Activated CD4-positive, alpha-beta T cell treated with anti-CD3 and anti-CD28 coated beads, Interleukin-10, Interleukin-2, amounts not matched to agents 100 ng/mL and 50 ng/mL, durations not matched to agents 16 hours and 8 hours (primary cell): ENCODE measurements around the gene ANKRD11.
"Not testable (repeated sequence)": the region's sequence is repeated elsewhere in the genome, so short reads cannot be mapped to it uniquely, and the experiment has no call there.

ENCODE experiments used
- DNase-seq: peaks from one replicate; pipeline ENCODE4 v3.0.0-alpha.2; 2020

Gene ANKRD11

DNA sequence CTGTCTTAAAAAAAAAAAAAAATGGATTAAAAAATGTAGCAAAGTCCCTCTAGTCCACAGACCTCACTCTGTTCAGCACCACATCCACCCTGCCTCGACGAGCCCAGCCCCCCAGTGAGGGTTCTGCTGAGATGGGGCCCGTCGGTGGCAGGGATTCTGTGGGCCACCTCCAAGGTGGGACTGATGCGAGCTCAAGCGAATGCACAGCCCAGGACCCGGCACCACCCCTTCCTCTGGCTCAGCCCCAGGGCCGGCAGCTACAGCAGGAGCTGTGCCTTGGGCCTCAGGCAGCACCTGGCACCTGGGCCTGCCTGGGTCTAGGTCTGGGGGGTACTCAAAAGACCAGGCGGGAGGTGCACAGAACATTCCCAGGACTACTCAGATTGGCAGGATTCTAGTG, 213.3 kb downstream of the ANKRD11 start:
- DNase-seq: no peak

DNA sequence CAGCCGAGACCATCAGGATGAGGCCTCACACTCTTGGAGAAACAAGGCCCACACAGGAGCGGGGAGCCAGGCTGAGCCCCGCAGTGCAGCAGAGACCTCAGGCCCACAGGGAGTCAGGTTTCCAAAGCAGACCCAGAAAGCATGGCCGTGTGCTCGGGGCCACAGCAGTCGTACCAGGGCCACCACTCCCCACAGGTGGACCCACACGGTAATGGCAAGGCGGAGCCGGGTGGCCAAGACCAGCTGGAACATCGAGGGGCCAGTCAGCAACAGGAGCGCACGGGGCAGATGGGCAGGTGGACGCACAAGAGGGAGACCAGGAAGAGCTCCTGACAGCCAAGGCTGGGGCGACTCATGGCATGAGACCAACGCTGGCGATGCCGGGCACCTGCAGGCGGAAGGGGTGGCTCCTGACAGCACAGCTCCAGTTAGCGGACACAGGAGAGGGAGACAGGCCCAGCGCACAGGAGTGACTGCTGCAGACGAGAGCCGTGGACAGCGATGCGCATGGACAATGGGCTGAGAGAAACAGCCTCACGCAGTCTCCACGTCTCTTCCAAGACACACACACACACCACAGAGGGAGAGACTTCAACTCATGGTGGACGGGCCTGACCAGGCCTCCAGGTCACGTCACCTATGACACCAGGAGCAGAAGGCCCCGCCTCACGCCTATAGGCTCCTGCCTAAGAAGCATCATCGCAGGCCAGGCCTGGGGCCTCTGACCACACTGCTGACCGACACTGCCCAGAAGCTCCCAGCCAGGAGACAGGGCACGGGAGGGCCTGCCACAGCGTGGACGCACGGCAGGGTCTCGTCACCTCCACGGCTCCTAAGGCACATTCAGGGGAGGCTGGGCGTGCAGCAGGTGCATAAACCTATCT, 214.3 kb downstream of the ANKRD11 start:
- no peak for DNase-seq

DNA sequence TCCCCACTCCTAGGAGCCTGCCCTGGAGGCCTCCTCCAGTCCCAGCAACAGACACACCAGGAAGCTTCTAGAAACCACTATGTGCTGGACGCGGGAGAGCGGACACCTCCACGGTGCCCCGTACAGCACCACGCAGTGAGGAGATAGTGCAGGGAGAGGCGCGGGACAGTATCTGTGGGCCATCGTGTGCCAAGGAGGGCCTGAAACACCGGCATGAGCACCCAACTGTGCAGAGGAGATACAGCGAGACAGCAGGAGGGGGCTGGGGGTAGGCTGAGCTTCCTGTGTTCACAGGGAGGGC, 215.1 kb downstream of the ANKRD11 start:
- DNase-seq: no peak

DNA sequence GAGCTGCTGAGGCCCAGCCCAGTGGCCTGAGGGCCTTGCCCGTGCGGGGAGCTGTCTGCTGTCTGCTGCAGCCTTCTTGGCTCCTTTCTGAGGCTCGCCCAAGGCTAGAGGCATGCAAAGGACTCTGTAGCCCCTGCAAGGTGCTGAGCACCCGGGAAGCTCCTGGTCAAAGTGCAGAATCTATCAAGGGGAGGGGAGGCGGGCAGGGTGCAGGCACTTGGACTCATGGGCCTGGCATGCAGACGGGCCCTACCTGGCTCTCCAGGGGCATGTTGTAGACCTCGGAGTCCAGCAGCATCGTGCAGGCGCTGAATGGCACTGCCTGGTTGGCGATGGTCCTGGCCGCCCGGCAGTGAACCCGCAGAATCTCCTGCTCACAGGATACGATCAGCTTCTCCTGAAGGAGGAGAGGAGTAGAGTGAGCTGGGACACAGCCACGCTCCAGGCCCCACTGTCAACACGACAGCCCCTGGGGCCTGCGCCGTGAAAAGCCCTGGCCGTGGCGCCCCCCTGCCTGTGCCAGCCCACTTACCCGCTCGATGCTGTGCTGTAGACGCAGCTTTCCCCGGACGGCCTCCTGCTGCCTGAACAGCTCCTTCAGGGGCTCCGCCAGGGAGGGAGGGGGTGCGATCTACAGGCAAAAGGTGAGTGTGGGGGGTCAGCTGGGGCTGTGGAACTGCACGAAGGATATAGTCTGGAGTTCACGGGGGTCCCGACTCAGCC, 215.6 kb downstream of the ANKRD11 start:
- no peak for DNase-seq

DNA sequence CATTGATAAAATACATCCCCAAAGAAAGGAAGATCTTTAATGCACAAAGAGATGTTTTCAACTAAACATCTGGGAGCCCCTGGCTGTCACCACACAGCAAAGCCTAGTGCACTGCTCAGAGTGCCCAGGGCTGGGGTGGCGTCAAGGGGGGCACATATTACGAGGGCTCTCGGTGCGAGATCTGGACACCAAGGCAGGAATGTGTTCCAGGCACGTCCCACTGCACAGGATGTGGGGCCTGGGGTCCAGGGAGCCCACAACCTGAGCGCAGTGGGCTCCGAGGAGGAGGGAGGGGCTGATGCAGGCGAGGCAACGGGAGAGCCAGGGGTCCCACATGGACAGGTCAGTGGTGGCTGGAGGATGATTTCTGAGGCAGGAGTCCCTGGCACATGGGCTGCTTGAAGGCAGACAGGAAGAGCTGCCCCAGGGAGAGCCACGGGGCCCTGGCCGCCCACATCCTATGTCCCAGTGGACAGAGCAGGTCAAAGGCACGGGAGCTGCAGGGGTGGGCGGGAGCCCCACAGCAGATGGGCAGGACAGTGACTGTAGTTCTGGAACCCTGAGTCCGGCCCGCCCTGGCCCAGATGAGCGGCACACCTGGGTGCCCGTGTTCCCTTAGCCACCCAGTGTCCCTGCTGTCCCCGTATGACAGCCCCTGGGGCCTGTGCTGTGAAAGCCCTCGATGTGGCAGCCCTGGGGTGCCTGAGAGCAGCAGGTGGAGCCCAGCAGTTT, 216.5 kb downstream of the ANKRD11 start:
- DNase-seq: no peak

DNA sequence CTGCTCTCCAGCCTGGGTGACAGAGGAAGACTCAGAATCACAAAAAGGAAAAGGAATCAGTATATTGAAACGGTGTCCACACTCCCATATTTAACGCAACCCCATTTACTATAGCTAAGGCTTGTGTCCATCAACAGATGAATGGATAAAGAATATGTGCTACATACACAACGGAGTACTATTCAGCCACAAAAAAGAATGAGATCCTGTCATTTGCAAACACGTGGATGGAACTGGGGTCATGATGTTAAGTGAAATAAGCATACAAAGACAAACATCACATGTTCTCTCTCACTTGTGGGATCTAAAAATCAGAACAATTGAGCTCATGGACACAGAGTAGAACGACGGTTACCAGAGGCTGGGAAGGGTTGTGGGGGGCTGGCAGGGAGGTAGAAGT, 217.7 kb downstream of the ANKRD11 start:
- DNase-seq: no peak

DNA sequence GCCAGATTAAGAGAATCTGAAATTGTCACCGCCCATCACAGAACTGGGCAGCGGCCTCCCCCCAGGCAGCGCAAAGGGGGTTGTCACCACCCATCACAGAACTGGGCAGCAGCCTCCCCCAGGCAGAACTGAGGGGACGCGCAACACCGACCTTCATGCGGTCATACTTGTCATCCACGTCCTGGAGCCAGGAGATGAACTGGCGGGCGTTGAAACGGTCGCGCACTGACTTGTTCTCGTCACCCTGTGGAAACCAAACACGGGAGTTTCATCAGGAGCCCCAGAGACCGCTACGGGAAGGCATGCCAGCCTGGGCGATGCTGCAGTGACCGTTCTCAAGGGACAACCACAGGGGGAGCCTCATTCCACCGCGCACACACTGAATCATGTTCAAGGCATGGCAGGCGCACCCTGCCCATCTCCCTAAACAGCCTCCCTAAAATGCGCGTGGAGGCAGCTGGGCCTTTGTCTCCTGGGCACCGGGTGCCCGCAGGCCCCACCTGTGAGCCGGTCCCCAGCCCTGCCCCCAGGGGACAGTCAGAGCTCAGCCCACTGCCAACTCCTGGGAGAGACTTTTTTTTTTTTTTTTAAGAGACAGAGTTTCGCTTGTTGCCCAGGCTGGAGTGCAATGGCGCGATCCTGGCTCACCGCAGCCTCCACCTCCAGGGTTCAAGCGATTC, 219.6 kb downstream of the ANKRD11 start:
- DNase-seq: no peak

DNA sequence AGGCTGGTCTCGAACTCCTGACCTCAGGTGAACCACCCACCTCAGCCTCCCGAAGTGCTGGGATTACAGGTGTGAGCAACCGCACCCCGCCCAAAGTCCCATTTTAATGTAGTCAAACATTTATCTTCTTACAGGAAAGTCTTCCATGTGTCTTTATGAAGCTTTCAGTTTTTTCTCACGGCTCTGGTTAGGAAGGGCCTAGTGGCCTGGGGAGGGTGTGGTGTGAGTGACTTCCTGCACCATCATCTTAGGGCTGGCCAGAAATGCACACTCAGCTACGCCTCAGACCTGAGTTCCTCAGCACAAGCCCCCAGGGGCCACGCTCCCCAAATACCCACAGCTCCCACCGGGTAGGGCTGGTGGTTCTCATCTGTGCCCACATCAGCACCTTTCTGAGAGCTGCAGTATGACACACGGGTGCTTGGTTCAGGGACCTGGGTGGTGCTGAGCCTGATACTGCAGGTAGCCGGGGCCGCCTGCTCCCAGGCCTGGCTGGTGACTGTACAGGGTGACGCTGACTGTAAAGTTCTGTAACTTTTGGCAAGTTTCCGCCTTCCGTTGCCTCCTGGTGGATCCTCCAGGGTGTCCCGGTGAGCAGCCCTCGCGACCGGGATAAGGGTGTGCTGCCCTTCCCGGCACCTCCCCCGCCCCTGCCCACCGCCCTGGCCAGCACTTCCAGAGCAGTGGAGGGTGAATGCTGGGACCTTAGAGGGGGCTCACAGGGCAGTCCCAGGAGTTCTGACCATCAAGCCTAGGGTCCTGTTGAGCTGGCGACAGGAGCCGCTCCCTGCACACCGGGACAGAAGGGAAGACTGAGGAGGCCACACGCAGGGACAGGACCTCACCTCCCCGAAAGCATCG, 220.3 kb downstream of the ANKRD11 start:
- DNase-seq: no peak

DNA sequence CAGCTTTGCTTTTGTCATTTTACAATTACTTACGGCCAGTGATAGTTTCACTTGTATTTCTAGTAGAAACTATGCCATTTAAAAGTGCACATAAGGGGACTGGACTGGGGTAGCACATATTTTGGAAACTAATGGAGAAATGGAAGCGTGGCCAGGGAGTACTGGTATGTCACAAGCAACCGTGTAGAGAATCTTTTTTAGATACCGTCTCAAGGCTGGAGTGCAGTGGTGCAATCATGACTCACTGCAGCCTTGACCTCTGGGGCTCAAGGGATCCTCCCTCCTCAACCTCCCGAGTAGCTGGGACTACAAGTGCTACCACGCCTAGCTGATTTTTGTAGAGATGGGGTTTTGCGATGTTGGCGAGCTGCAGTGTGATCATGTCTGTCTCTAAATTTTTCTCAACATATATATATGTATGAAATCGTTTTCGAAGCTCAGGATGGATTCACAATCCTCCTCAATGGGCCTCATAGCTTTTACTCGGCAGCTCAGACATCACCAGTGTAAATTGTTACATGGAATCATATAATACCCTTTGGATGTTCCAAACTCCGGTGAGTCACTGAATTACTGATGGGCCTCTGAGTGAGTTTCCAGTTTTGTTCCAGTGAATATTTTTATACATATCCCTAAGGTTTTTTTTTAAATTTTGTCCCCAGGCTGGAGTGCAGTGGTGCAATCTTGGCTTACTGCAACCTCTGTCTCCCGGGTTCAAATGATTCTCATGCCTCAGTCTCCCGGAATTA, 221.2 kb downstream of the ANKRD11 start:
- DNase-seq: no peak

DNA sequence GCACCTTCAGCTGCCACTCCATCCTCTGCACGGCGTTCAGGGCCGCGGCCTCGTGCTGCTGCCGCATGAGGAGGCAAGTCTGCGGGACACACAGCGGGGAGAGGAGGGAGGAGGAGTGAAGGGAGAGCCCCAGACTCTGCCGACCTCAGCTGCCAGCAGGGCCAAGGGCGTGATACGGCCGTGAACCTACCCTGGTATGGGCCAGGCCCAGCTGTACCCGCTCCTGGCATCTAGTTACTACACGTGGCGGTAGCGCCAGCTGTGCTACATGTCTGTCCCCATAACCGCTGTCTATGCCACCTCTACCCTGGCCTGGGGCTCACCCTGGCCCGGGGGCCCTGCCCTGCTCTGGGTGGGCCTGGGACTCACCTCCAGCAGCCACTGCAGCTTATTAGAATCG, 221.8 kb downstream of the ANKRD11 start:
- DNase-seq: no peak

DNA sequence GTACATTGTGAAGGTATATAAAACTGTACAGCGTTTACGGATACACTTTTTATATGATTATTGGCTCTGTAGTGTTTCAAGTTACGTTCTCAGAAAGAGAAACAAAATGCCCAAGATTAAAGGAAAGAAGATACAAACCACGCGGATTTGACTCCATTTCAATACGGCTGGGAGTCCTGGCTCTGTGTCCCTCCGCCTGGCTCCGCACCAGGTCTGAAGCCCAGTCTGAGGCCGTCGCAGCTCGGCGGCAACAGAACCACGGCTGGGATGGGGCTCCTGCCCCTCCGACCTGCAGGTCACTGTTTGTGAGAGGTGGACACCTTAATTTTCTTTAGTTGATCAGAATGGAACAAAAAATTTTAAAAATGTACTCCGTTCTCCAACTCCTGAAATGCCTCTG, 222.6 kb downstream of the ANKRD11 start:
- not testable (repeated sequence) for DNase-seq

DNA sequence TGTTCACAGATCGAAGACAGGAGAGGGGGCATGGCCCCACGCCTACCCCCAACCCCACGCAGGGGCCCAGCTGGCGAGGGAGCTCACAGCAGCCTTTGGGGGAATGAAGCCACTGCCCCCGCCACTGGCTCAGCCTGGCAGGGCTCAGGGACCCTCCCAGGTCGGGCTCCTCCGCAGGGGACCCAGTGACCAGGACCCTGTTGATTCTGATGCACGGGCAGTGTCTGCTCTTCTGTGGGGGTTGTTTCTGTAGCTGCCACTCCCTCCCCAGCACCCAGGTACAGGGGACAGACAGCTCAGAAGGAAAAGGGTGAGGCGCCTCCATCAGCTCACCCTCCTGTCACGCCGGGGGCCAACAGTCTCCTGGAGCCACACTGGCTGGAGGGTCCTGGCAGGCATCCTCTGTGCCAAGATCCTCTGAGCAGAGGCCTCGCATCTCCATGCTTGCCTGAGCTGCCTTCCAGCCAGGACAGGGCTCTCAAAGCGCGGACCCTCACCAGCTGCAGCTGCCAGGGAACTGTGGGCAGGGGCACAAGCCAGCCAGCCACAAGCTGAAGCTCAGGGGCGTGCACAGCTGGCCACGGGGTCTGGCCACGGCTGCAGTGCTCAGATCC, 223.7 kb downstream of the ANKRD11 start:
- no peak for DNase-seq

DNA sequence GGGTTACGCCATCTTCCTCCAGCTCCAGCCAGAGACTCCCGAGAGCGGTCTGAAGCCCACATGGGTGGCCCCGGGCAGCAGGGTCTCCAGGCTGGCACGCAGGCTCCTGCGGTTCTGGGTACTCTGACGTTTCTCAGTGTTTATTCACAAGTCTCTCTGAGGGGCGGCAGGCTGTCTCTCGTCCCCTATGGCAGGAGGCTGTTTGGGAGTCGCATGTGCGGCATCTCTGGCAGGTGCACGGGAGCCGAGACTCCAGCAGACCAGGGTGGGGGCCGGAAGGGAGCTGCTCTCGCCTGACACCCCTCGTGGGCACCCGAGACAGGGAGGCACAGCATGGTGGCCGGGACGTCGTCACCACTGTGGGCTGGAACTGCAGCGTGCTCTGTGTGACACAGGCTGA, 224.7 kb downstream of the ANKRD11 start:
- DNase-seq: no peak

DNA sequence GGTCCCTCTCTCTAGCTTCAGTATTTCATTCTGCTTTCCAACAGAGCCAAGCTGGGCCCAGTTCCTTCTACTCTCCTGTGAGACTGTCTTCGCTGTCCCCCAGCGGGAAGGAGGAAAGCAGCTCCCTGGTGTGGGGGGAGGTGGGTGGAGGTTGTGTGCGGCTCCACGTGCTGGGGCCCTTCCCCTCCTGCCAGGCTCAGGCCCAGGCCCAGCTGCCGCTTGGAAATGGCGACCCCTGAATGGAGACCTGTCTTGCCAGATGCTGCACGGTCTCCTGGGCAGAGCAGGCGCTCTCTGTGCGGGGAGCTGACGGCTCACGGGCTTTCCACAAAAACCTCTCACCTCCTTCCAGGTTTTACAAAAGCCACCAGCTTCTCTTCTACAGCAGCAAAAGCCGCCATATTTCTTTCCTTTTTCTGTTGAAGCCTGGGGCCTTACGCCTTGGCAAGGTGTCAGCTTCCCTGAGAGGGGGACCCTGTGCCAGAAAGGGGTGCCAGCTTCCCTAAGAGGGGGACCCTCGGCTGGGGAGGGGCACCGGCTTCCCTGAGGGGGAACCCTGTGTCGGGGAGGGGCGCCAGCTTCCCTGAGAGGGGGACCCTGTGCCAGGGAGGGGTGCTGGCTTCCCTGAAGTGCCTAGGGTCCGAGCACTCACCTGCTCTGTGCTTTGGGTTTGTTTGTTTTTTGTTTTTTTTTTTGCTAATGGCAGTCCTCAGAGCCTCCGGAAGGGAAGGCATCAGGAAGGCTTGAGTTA, 225.4 kb downstream of the ANKRD11 start:
- DNase-seq: no peak

DNA sequence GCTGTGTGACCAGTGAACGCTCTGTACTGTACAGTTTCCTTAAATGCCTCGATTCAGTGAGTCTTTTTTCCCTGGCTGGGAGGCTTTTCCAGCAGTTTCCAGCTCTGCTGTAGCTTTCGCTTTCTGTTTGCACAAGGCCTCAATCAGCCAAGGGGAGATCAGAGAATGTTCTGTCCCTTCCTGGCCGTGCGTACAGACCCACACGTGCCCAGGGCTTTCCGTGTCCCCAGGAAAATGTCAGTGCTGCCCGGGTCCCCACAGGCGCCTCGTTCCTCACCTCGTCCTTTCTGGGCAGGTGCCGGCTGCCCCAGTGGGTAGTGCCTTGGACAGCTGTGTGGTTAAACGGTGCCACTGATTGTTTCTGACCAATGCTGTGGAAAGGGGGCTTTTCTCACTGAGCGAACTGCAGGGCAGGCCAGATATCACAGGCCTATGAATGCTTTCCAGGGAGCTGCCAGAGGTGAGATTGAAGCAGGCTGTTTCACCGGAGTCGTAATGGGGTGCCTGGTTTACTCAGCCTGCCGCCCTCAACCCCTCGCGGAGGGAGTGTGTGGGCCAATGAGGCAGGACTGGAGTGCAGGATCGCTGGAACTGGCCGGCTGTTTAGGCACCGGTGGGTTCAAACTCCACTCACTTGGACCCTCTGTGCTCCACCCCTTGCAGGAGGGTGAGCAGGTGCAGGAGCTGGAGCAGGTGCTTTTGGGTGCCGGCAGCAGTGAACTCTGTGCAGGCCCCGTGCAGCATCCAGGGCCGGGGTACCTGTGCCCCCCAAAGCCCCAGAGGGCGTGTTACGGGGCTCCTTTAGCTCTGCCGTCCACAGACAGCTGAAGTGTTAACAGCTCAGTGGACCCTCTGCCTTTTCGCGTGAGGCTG, 228.4 kb downstream of the ANKRD11 start:
- no peak for DNase-seq

DNA sequence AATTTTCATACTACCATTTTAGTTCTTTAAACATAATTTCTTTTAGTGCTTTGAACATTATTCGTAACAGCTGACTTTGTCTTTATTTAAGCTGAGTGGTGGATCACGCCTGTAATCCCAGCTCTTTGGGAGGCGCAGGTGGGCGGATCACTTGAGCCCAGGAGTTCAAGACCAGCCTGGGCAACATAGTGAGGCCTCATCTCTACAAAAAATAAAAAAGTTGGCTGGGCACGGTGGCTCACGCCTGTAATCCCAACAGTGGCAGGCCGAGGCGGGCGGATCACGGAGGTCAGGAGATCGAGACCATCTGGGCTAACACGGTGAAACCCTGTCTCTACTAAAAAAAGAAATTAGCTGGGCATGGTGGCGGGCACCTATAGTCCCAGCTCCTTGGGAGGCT, 230.5 kb downstream of the ANKRD11 start:
- not testable (repeated sequence) for DNase-seq

DNA sequence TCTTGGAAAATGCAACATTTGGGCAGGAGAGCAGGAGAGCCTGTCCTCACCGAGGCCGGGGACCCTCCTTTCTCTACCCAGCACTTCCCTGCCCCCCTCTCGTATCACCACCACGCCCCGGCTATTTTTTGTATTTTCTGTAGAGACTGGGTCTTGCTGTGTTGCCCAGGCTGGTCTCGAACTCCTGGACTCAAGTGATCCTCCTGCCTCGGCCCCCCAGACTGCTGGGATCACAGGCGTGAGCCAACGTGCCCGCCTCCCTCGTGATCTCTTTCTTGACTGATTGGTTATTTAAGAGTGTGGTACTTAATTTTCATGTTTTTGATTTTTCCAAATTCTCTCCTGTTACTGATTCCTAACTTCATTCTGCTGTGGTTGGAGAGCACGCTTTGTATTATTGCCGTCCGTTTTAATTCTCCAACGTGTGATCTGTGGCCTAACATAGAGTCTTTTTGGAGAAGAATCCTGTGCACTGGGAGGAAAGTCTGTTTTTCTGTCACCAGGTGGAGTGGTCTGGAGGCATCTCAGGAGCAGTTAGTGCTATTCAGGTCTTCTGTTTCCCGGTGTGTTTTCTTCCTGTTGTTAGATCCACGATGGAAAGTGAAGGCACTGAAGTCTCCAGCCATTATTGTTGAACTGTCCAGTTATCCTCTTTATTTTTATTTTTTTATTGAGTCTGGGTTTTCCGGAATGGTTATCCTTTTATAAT, 232.4 kb downstream of the ANKRD11 start:
- no peak for DNase-seq

DNA sequence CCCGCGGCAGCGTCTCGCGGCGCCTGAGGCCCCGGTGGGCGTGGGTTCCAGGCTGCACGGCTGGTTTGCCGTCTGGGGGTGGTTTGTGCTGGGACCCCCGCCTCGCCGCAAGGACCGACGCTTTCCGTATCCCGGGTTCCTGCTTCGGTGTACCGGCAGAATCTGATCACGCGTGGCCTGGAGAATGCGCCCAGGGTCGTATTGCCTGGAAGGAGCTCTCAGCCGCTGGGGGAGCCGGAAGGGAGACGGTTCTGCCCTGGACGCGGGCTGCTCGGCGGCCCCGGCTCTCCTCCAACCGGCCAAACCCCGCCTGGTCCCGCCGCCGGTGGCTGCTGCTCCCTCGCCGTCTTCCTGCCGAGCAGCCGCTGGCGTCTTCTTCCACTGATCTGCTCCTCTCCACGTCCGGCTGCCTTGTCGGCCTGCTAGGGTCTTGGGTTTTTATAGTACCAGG, 233.1 kb downstream of the ANKRD11 start:
- no peak for DNase-seq
